ENCODE data around the gene TOP1.
"Not testable (repeated sequence)": the region's sequence is repeated elsewhere in the genome, so short reads cannot be mapped to it uniquely, and the experiment has no call there.

The TOP1 gene

DNA sequence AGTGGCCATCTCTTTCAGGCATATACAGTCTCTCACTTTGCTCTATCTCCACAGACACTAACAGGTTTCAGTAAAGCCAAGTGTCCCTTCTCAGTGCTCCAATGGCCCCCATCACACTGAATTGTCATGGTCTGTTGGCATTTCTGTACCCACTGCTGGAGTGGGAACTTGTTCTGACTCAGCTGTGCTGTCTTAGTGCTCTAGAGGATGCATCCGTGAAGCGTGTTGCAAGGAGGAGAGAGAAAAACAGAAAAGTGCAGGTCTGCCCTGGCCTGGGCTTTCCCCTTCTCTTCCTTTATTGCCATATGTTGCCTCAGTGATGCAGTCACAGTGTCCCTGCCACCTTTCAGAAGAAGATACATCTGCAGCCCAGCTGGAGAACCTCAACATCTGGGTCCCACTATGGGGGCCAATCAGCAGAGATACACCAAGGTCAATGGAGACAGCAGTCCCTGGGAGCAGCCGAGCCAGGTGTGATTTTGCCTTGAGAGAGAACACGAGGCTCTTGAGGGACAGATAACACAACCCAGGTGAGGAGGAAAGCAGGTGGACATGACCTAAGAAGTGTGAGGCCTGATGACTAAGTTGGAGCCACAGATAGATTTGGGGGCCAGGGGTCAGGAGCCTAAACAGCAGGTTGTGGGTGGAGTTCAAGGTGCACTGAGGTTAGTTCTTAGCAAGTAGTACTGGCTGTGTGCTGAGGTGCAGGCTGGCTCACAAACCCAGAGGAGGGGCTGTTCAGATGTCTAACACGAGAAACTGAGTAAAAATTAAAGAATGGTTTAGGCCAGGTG is 103.2 kb downstream of the TOP1 start:
- no peak for DNase-seq (ENCODE audit: insufficient read length, low spot score)
- FAIRE-seq: no peak
- TF ChIP-seq, protein P1, sequence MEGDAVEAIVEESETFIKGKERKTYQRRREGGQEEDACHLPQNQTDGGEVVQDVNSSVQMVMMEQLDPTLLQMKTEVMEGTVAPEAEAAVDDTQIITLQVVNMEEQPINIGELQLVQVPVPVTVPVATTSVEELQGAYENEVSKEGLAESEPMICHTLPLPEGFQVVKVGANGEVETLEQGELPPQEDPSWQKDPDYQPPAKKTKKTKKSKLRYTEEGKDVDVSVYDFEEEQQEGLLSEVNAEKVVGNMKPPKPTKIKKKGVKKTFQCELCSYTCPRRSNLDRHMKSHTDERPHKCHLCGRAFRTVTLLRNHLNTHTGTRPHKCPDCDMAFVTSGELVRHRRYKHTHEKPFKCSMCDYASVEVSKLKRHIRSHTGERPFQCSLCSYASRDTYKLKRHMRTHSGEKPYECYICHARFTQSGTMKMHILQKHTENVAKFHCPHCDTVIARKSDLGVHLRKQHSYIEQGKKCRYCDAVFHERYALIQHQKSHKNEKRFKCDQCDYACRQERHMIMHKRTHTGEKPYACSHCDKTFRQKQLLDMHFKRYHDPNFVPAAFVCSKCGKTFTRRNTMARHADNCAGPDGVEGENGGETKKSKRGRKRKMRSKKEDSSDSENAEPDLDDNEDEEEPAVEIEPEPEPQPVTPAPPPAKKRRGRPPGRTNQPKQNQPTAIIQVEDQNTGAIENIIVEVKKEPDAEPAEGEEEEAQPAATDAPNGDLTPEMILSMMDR (IDR thresholded peaks at IDR 0.05; ENCODE audit: insufficient read depth, missing control alignments): no peak

DNA sequence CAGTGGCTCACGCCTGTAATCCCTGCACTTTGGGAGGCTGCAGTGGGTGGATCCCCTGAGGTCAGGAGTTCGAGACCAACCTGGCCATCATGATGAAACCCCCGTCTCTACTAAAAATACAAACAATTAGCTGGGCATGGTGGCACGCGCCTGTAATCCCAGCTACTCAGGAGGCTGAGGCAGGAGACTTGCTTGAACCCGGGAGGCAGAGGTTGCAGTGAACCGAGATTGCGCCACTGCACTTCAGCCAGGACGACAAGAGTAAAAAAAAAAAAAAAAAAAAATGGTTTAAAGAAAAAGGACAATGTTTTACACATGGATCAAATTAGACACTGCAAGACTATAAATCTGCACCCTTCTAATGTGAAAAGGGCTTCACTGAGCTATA is 103.8 kb downstream of the TOP1 start:
- DNase-seq (ENCODE audit: insufficient read length, low spot score); FAIRE-seq: not testable (repeated sequence)

DNA sequence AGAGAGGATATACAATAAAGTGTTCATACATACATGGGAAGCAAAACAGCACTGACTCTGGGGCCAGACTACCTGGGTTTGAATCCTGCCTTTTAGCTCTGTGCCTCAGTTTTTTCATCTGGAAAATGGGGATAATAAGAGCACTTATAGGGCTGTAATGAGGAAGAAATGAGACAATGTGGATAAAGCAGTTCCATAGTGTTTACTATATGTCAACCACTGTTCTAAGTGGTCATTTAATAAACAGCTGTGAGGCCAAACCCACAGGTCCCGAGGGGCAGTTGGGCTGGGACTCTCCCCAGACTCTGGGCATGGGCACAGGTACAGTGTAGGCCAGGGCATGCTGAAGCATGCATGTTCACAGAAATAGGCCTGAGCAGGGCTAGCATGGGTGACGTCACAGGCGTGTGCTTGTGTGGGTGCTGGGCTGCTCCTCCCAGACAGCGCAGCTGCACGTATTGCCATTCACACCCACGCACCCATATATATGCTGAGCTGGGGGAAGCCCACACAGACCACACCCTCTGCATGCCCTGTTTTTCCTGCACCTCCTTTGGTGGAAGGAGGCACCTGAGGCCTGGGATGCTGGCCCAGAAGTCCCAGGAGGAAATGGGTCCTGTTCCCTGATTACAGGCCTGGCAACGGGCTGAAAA is 105.2 kb downstream of the TOP1 start:
- DNase-seq (ENCODE audit: insufficient read length, low spot score) (no peak), FAIRE-seq (no peak)
- TF ChIP-seq, protein P1 (IDR thresholded peaks at IDR 0.05; ENCODE audit: insufficient read depth, missing control alignments): no peak

DNA sequence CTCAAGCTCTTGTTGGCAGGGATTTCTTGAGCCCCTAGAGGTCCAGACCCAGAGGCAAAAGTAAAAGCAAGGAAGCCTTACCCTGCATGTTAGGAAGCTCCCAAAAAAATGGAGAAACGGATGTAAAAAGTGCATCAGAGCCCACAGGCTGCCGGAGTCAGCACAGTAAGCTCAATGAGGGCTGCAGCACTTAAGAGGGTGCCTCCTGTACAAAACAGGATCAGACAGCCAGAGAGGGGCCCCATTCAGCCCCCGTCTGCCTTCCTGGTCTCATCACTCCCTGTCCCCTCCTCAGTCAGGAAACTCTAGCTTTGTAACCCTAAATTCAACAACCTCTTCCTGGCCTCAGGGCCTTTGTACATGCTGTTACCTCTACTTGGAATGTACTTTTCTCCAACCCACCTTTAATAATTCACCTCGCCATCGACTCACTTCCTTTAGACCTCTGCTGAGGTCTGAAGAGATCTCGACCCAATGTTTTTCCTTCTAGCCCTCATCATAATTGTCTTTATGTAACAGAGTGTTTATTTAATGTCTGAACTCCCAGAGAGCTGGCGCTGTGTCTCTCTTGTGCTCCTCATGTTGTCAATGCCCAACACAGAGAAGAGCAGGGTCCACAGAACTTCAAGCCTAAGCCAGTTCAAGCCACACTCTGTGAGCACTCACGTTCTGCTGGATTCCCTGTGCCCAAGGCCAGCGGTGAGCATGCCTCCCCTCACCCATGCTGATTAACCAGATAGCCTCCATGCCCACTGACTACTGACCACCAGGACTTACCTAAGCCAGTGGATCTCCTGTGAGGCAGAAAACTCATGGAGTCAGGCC is 106.0 kb downstream of the TOP1 start:
- FAIRE-seq (no peak), DNase-seq (ENCODE audit: insufficient read length, low spot score) (no peak)
- TF ChIP-seq, protein P1 (IDR thresholded peaks at IDR 0.05; ENCODE audit: insufficient read depth, missing control alignments): no peak

DNA sequence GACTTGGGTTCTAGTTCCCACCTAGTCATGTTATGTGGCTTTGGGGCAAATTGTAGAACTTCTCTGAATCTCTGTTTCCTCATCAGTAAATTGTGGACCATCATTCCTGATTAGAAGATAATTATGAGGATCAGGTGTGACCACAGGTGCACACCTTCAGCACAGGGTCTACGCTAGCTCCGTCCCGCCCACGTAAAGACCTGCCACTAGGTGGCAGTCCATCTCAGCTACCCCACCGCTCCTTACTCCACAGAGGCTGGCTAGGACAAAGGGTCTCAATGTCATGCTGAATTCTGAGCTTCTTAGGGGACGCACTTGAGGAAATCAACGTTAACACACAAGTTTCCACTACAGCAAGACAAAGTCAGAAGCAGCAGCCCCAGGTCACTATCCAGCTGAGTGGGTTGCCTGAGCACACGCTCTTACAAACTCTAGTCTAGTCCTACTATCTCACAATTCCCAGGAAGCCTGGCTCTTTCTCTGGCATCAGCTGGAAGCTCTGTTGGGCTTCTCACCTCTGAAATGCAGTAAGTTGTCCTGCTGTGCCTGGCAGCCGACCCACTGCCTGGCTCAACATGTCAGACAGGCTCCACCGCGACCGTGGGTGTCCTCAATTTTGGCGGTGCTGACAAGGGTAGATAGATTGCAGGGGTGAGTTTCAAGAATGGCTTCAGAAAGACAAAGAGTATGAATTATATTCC is 106.7 kb downstream of the TOP1 start:
- FAIRE-seq (no peak), DNase-seq (ENCODE audit: insufficient read length, low spot score) (no peak)
- TF ChIP-seq, protein P1 (IDR thresholded peaks at IDR 0.05; ENCODE audit: insufficient read depth, missing control alignments): peak; percentile 67

DNA sequence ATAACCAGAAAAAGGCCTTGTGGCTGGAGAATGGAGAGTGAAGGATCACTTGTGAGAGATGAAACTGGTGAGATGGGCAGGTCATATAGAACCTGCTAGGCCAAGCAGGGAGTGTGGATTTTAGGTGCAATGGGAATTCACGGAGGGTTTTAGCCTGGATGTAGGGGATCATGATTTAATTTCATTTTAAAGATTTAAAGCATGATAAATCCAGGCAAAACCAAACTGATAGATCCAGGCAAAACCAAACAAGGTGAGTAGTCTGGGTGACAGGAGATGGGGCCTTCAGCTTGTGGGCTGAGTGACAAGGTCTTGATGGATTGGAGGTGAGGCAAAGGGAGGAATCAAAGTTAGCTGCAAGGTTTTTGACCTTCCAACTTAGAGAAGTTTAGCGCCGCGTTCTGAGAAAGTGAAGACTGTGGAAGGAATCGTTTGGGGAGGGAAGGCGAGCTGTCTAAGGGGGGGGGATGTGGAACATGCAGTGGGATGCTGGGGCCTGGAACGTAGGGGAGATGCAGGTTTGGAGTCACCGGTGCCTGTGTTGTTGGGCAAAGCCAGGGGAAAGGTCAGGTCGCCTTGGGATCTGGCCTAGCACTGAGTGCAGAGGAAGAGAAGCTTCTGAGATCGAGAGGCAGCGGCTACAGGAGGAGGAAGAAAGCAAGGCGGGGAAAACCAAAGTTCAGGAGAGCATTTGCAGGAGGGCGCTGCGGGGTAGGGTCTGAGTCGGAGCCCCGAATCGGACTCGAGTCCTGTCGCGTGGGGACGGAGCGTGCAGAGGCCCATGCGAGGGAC is 107.5 kb downstream of the TOP1 start:
- DNase-seq (ENCODE audit: insufficient read length, low spot score): no peak

More for the DNA sequence above, 107.5 kb downstream of the TOP1 start:
- TF ChIP-seq, protein P1 (IDR thresholded peaks at IDR 0.05; ENCODE audit: insufficient read depth, missing control alignments): no peak
- FAIRE-seq: no peak

Measured in D721Med (cell line).